Activated naive CD8-positive, alpha-beta T cell treated with anti-CD3 and anti-CD28 coated beads for 36 hours (primary cell): ENCODE results near the gene KRTAP12-3. TPM values are rescaled to one million over a fixed set of nuclear protein-coding genes. Genes with fewer than 3 reads are reported as not detected.
A peak's percentile ranks its signal among the peaks of the same experiment; 100 is the strongest.
"Not testable (repeated sequence)": the region's sequence is repeated elsewhere in the genome, so short reads cannot be mapped to it uniquely, and the experiment has no call there.

Source experiments
- DNase-seq: peaks from one replicate; pipeline ENCODE4 v3.0.0; 2021
- H3K27ac Mint-ChIP-seq: one replicate; pipeline ENCODE4 v1.8.0; 2022; ENCODE audit warnings: mild to moderate bottlenecking, moderate library complexity, mixed read lengths
- H3K27me3 Mint-ChIP-seq: one replicate; pipeline ENCODE4 v1.8.0; 2022; ENCODE audit warnings: mild to moderate bottlenecking, mixed read lengths
- H3K36me3 Mint-ChIP-seq: one replicate; pipeline ENCODE4 v1.8.0; 2021; ENCODE audit warnings: mild to moderate bottlenecking, mixed read lengths
- H3K4me1 Mint-ChIP-seq: one replicate; pipeline ENCODE4 v1.8.0; 2021; ENCODE audit warnings: mixed read lengths
- H3K4me3 Mint-ChIP-seq: one replicate; pipeline ENCODE4 v1.8.0; 2022; ENCODE audit warnings: mild to moderate bottlenecking, moderate library complexity, mixed read lengths
- H3K9me3 Mint-ChIP-seq: one replicate; pipeline ENCODE4 v1.8.0; 2022; ENCODE audit warnings: mixed read lengths
- total RNA-seq, 2 experiments: library from RNA; stranded (reverse); gene quantifications; one replicate each; pipeline ENCODE4 v1.2.3, GENCODE V29; 2021

KRTAP12-3 gene
- total RNA-seq, 2 experiments from 2014 or later = not detected

- H3K36me3 Mint-ChIP-seq, DNase-seq, H3K4me1 Mint-ChIP-seq, H3K4me3 Mint-ChIP-seq: not testable (repeated sequence)
- Mint-ChIP-seq H3K27ac (peak within 1 kb of the TSS; percentile 23), H3K27me3 (peaks cover 55% of the 10 kb centered on the region), H3K9me3 (peaks cover 14% of the 10 kb centered on the region)
These were observed 39.6 kb downstream of the KRTAP12-3 start, which contains the start of gene KRTAP10-12 for GRCh38 chr21:44697172-44697810. Gene KRTAP10-12, plus strand, starts transcription at chr21:44697172. Its CDS starts 30 bp downstream, at chr21:44697202.

GRCh38 chr21:44697811-44698734 is 40.3 kb downstream of the KRTAP12-3 start:
- no peak overlapping the region for H3K4me3 Mint-ChIP-seq
- peaks cover 8% of the 10 kb centered on the region for H3K4me1 Mint-ChIP-seq
- H3K27ac Mint-ChIP-seq = no peak overlapping the region
- peaks cover 2% of the 10 kb centered on the region for H3K36me3 Mint-ChIP-seq
- H3K9me3 Mint-ChIP-seq = peaks cover 7% of the 10 kb centered on the region
- no peak for DNase-seq
- H3K27me3 Mint-ChIP-seq = peaks cover 63% of the 10 kb centered on the region

GRCh38 chr21:44699502-44700001 is 41.8 kb downstream of the KRTAP12-3 start:
- Mint-ChIP-seq H3K36me3 (no peaks in the 10 kb centered on the region), H3K9me3 (no peaks in the 10 kb centered on the region), H3K27ac (no peak overlapping the region), H3K4me3 (no peak overlapping the region), H3K4me1 (peaks cover 8% of the 10 kb centered on the region), H3K27me3 (peaks cover 75% of the 10 kb centered on the region)
- DNase-seq = no peak

- no peak overlapping the region for H3K27ac Mint-ChIP-seq
- DNase-seq = no peak
- H3K9me3 Mint-ChIP-seq = peaks cover 3% of the 10 kb centered on the region
- H3K4me3 Mint-ChIP-seq = no peak overlapping the region
- no peaks in the 10 kb centered on the region for H3K36me3 Mint-ChIP-seq
- H3K27me3 Mint-ChIP-seq = peaks cover 83% of the 10 kb centered on the region
- H3K4me1 Mint-ChIP-seq = peaks cover 8% of the 10 kb centered on the region
These were observed 42.6 kb downstream of the KRTAP12-3 start for GRCh38 chr21:44700101-44701022.

- DNase-seq = no peak
- Mint-ChIP-seq H3K9me3 (peaks cover 7% of the 10 kb centered on the region), H3K27ac (no peak overlapping the region), H3K36me3 (peaks cover 5% of the 10 kb centered on the region), H3K27me3 (peaks cover 87% of the 10 kb centered on the region), H3K4me1 (peaks cover 8% of the 10 kb centered on the region), H3K4me3 (no peak overlapping the region)
These were observed 43.3 kb downstream of the KRTAP12-3 start for GRCh38 chr21:44701023-44701400.

GRCh38 chr21:44701541-44701940 is 43.8 kb downstream of the KRTAP12-3 start:
- Mint-ChIP-seq H3K27me3 (peaks cover 87% of the 10 kb centered on the region), H3K36me3 (peaks cover 9% of the 10 kb centered on the region), H3K4me3 (no peak overlapping the region), H3K9me3 (peaks cover 11% of the 10 kb centered on the region), H3K4me1 (peaks cover 8% of the 10 kb centered on the region), H3K27ac (no peak overlapping the region)
- DNase-seq = no peak

GRCh38 chr21:44702111-44702972 is 44.6 kb downstream of the KRTAP12-3 start:
- peaks cover 9% of the 10 kb centered on the region for H3K36me3 Mint-ChIP-seq
- H3K9me3 Mint-ChIP-seq = peaks cover 11% of the 10 kb centered on the region
- peaks cover 6% of the 10 kb centered on the region for H3K4me1 Mint-ChIP-seq
- peaks cover 85% of the 10 kb centered on the region for H3K27me3 Mint-ChIP-seq
- no peak overlapping the region for H3K4me3 Mint-ChIP-seq
- no peak for DNase-seq
- H3K27ac Mint-ChIP-seq = no peak overlapping the region

GRCh38 chr21:44702973-44703730 is 45.4 kb downstream of the KRTAP12-3 start:
- no peak for DNase-seq
- H3K4me3 Mint-ChIP-seq = no peak overlapping the region
- peaks cover 3% of the 10 kb centered on the region for H3K4me1 Mint-ChIP-seq
- peaks cover 85% of the 10 kb centered on the region for H3K27me3 Mint-ChIP-seq
- peaks cover 9% of the 10 kb centered on the region for H3K36me3 Mint-ChIP-seq
- H3K27ac Mint-ChIP-seq = no peak overlapping the region
- H3K9me3 Mint-ChIP-seq = peaks cover 11% of the 10 kb centered on the region

GRCh38 chr21:44703731-44704635 is 46.3 kb downstream of the KRTAP12-3 start:
- H3K27ac Mint-ChIP-seq = no peak overlapping the region
- no peak for DNase-seq
- peaks cover 11% of the 10 kb centered on the region for H3K9me3 Mint-ChIP-seq
- H3K27me3 Mint-ChIP-seq = peaks cover 87% of the 10 kb centered on the region
- H3K36me3 Mint-ChIP-seq = peaks cover 9% of the 10 kb centered on the region
- H3K4me3 Mint-ChIP-seq = no peak overlapping the region
- peaks cover 2% of the 10 kb centered on the region for H3K4me1 Mint-ChIP-seq

- DNase-seq = no peak
- Mint-ChIP-seq H3K27me3 (peaks cover 89% of the 10 kb centered on the region), H3K9me3 (peaks cover 11% of the 10 kb centered on the region), H3K4me1 (peaks cover 8% of the 10 kb centered on the region), H3K36me3 (peaks cover 9% of the 10 kb centered on the region), H3K4me3 (no peak overlapping the region), H3K27ac (no peak overlapping the region)
These were observed 46.9 kb downstream of the KRTAP12-3 start for GRCh38 chr21:44704636-44705001.

- Mint-ChIP-seq H3K27ac (no peak overlapping the region), H3K4me3 (no peak overlapping the region), H3K36me3 (peaks cover 9% of the 10 kb centered on the region), H3K4me1 (peaks cover 16% of the 10 kb centered on the region), H3K27me3 (peaks cover 92% of the 10 kb centered on the region), H3K9me3 (peaks cover 11% of the 10 kb centered on the region)
- DNase-seq = no peak
These were observed 48.4 kb downstream of the KRTAP12-3 start for GRCh38 chr21:44706026-44706705.
